NCI-H2227 (cell line): Measurements from ENCODE around the gene CLEC3B.

Experiments
- DNase-seq: peaks from one replicate; lab custom pipeline; 2025; ENCODE audit not compliant: unreplicated experiment; lab: John Stamatoyannopoulos, UW

Gene CLEC3B

GRCh38 chr3:45002720-45003119, 23.4 kb upstream of the CLEC3B start:
- no peak for DNase-seq

- no peak for DNase-seq
Measured at GRCh38 chr3:45003406-45003805, 22.7 kb upstream of the CLEC3B start.

GRCh38 chr3:45003859-45004258, 22.2 kb upstream of the CLEC3B start:
- no peak for DNase-seq

GRCh38 chr3:45007091-45007490, 19.0 kb upstream of the CLEC3B start:
- DNase-seq, result no peak

- no peak for DNase-seq
Measured at GRCh38 chr3:45008117-45008516, 18.0 kb upstream of the CLEC3B start.

GRCh38 chr3:45009868-45010267, 16.2 kb upstream of the CLEC3B start:
- DNase-seq, result no peak

- no peak for DNase-seq
Measured at GRCh38 chr3:45010811-45011333, 15.2 kb upstream of the CLEC3B start.

- DNase-seq, result peak; percentile 3
Measured at GRCh38 chr3:45011756-45012508, 14.2 kb upstream of the CLEC3B start.

- DNase-seq, result no peak
Measured at GRCh38 chr3:45012577-45012976, 13.5 kb upstream of the CLEC3B start.

GRCh38 chr3:45016916-45017315, 9.2 kb upstream of the CLEC3B start:
- DNase-seq, result no peak

- DNase-seq, result no peak
Measured at GRCh38 chr3:45017821-45018220, 8.3 kb upstream of the CLEC3B start.

GRCh38 chr3:45020534-45020933, 5.6 kb upstream of the CLEC3B start:
- DNase-seq, result no peak

- DNase-seq, result no peak
Measured at GRCh38 chr3:45021524-45022297, 4.4 kb upstream of the CLEC3B start.

GRCh38 chr3:45023675-45024074, 2.4 kb upstream of the CLEC3B start:
- no peak for DNase-seq

- DNase-seq, result no peak
Measured at GRCh38 chr3:45024542-45025255, 1.4 kb upstream of the CLEC3B start.

GRCh38 chr3:45026957-45027356, 854 bp downstream of the CLEC3B start:
- DNase-seq, result no peak

- no peak for DNase-seq
Measured at GRCh38 chr3:45027441-45027840, 1.3 kb downstream of the CLEC3B start.

- DNase-seq, result no peak
Measured at GRCh38 chr3:45029216-45029615, 3.1 kb downstream of the CLEC3B start.

- no peak for DNase-seq
Measured at GRCh38 chr3:45029661-45030060, 3.6 kb downstream of the CLEC3B start.

GRCh38 chr3:45031531-45031930, 5.4 kb downstream of the CLEC3B start:
- no peak for DNase-seq

GRCh38 chr3:45032113-45032512, 6.0 kb downstream of the CLEC3B start:
- DNase-seq, result no peak

- no peak for DNase-seq
Measured at GRCh38 chr3:45033791-45034190, 7.7 kb downstream of the CLEC3B start.
